NCI-H146 treated with DMSO at 0.1 percent for 48 hours (cell line): ENCODE results near the gene STOX2.
"Not testable (repeated sequence)": the region's sequence is repeated elsewhere in the genome, so short reads cannot be mapped to it uniquely, and the experiment has no call there.

Experiments used
- DNase-seq: peaks from one replicate; lab custom pipeline; 2025; ENCODE audit not compliant: unreplicated experiment; lab: John Stamatoyannopoulos, UW

STOX2 gene

GRCh38 chr4:184019667-184020623, 114.8 kb downstream of the STOX2 start:
- DNase-seq: no peak

- DNase-seq: no peak
These were observed 116.3 kb downstream of the STOX2 start for GRCh38 chr4:184021389-184021788.

- DNase-seq: no peak
These were observed 117.7 kb downstream of the STOX2 start for GRCh38 chr4:184022679-184023383.

DNA sequence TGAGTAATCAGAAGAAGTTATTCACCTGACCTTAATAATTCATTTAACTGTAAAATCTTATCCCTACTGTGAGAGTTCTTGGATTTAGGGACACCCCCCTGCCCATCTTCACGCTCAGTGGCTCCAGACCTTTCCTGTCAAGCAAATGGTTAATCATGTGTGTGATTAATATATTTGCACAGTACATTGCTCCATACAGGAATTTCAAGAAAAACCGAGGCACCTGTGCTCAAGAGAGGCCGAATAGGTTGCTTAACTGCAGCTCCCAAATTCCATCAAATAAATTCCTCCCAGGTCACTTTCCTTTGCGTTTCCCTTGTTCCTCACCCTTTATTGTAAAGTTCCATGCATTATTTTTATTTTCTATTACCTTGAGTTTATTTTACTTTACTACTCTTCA, 119.5 kb downstream of the STOX2 start:
- DNase-seq: no peak

- DNase-seq: no peak
These were observed 123.7 kb downstream of the STOX2 start for GRCh38 chr4:184028561-184029374.

DNA sequence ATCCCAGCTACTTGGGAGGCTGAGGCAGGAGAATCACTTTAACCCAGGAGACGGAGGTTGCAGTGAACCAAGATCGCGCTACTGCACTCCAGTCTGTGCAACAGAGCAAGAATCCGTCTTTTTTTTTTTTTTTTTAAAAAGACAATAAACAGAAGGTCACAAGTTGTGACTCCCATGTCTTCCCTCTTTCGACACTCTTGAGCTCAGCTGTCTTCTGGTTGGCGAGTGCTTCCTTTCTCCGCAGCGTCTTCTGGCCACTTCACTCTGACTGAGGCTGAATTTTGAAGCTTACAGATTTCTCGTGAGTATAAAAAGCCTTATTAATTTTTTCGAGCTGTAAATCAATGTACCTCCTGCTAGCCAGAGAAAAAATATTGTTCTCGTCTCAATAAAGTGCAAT, 124.9 kb downstream of the STOX2 start:
- DNase-seq: no peak

DNA sequence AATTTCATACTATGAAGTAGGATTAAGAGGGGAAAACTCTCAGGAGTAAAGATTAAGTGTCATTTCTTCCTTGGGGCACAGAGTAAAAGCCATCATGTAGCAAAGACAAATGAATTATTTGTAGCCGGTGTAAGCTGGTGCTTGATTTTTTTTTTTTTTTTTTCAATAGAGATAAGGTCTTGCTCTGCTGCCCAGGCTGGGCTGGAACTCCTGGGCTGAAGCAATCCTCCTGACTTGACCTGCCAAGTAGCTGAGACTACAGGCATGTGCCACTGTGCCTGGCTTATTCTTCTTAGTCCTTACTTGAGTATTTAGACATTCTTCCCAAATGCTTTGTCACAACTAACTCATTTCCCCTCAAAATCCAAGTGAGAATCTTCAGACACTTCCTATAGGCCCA, 125.7 kb downstream of the STOX2 start:
- no peak for DNase-seq

GRCh38 chr4:184032091-184032490, 127.0 kb downstream of the STOX2 start:
- no peak for DNase-seq

DNA sequence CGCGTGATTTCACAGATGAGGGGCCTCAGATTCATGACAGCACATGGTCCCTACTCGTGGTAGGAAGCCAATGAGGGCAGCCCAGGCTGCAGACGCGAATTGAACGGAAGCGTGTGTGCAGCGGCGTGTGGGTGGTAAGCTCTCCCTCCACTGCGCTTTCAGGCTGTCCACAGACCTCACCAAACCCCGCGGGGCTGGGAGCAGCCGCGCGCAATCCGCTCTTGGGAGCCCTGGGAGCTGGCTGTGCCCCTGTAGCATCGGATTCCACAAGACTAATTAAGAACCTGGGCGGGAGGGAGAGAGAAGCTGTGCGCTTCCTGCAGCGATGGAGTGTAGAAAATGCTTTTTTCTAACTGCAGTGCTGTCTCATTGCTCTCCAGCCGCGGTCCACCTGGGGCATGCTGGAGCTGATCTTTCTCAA, 134.9 kb downstream of the STOX2 start:
- no peak for DNase-seq

- no peak for DNase-seq
These were observed 136.0 kb downstream of the STOX2 start for GRCh38 chr4:184041156-184041555.

DNA sequence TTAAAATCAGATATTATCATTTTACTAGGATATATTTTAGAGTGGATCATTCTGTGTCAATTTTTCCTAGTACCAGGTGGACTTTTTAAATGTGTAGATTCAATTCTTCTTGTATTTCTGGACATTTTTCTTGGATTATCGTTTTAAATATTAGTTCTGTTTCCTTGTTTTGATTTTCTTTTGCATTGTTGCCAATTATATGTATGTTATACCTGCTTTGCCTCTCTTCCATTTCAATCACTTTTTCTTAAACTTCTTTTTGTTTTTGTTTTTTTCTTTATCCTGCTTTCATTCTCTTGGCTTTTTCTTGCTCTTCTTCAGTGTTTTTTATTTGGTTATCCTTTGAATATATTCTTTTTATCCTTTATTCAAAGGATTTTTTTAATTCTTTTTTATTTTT, 141.0 kb downstream of the STOX2 start:
- DNase-seq: no peak

DNA sequence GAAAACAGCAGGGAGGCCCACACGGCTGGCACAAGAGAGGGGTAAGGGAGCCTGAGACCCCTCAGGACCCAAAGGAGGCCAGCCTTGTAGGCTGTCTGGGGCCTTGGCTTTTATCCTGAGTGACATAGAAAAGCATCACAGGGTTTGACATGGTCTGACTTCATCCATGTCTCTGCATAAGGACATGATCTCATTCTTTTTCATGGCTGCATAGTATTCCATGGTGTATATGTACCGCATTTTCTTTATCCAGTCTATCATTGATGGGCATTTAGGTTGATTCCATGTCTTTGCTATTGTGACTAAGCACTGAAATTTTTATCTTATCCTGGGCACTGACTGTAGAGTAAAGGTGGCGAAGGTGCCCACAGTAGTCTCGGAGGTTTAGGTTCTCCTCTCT, 146.2 kb downstream of the STOX2 start:
- DNase-seq: not testable (repeated sequence)

GRCh38 chr4:184052616-184053015, 147.5 kb downstream of the STOX2 start:
- no peak for DNase-seq

GRCh38 chr4:184053434-184053833, 148.3 kb downstream of the STOX2 start:
- no peak for DNase-seq

DNA sequence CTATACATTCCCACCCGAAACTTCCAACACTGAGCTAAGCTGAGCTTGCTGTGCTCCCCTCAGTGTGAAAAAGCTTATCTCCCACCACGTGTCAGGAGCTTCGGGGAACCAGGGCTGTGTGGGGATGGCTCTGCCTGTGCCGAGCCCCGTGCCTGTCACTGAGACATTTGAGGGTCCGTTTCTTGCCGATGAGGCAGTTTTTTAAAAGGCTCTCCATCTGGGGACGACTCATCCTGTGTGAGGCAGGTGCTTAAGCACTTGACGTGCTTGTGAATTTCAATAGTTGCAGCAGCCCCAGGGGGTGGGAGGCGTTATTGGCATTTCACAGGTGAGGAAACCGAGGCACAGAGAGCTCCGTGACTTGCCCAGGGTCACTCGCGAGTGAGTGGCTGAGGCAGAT, 151.8 kb downstream of the STOX2 start:
- no peak for DNase-seq

GRCh38 chr4:184058026-184058425, 152.9 kb downstream of the STOX2 start:
- DNase-seq: no peak

GRCh38 chr4:184059099-184059498, 154.0 kb downstream of the STOX2 start:
- no peak for DNase-seq

DNA sequence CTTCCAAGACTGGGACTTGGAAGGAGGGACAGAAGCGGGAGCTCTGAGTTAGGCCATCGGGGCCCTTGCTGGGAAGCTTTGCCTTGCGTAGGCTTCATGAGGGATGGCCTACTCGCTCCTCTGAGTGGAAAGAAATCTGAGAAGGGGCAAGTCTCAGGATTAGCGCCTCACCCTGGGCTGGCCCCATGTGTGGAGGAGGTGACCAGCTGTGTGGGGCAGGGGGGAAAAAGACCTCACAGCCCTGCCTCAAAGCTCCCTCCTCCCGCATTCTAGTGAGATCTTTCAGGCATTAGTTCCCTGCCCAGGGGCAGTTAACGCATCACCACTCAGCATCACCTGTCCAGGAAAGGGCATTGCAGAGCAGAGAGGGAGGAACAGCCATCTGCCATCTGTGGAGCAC, 156.5 kb downstream of the STOX2 start:
- no peak for DNase-seq

- DNase-seq: no peak
These were observed 157.7 kb downstream of the STOX2 start for GRCh38 chr4:184062769-184063168.

DNA sequence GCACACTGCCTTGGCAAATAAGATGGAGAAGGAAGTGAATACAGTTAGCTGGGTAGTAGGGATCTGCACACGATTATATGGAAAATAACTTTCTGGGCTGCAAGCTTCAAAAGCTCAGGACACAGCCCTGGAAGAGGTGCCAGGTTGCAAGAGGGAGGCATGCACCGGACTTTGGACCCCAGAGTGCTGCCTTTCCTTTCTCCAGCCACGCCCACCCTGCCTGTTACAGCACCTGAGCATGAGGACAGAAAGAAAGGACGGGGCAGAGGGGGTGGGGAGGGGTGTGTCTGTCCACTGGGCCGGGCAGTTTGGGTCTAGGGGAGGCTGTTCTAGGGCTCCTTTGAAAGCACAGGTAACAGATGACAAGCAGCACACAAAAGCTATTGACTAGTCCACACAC, 159.8 kb downstream of the STOX2 start:
- no peak for DNase-seq

- DNase-seq: no peak
These were observed 161.6 kb downstream of the STOX2 start for GRCh38 chr4:184066584-184067300.
